Measurements from ENCODE around the gene LUM.
A peak's percentile ranks its signal among the peaks of the same experiment; 100 is the strongest.
"Not testable (repeated sequence)": the region's sequence is repeated elsewhere in the genome, so short reads cannot be mapped to it uniquely, and the experiment has no call there.

The LUM gene

DNA sequence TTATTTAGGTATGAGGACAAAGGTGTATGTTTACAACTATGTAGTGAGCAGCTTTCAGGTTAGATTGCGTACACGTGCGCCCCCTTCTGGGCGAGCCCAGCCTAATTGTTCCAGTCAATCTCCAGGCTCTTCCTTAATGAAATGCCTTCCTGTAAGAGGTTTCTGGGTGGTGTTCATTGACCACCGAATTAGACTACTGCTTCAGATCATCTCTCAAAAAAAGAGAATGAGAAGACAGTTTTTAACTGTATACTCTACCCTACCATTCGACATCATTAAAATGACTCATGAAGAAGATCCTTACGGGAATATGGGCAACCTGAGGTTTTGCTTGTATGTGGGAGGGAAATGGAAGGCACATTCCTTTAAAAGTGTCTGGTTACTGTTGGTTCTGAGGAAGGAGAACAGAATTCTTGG is 2.1 kb downstream of the LUM start:
- DNase-seq: peak in 1 of 2 donors; percentile 51

GRCh38 chr12:91108196-91108755 is 3.0 kb downstream of the LUM start:
- DNase-seq: no peak

DNA sequence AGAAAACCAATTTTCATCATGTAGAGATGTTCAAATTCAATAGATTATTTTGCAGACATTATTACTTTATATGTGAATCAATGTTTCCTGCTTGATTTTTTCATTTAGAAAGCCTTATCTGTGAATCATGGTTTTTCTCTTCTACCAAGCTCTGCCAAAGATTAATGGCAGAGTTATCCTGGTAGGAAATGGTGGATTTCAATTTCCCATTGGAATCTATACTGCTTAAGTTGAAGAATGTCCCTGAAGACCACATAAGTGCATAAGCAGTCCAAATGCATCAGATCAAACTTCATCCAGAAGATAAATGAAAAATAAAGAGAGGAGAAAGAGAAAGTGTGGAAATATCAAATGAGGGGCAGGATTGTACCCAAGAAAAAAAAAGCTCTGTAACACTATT is 5.0 kb downstream of the LUM start:
- DNase-seq: no peak

GRCh38 chr12:91105807-91106206 is 5.5 kb downstream of the LUM start:
- no peak for DNase-seq

GRCh38 chr12:91104812-91105466 is 6.4 kb downstream of the LUM start:
- DNase-seq: no peak

DNA sequence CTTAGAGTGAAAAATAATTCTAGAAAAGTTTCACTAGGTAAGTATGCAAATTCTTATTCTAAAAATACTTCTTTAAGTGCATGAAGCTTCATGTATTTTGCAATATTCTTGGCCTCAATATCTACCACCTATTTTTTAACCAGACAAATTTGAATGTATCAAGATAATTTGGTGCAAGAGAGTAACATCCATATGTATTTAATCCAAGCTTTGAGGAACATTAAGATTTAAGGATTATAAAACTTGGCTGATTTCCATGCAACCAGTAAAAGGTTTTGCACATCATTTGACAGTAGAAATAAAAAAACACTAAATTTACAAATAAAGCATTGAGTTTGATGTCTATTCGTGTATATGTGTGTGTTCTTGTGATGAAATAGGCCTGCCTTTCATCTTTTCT is 7.7 kb downstream of the LUM start:
- no peak for DNase-seq

- DNase-seq: no peak
Observed at GRCh38 chr12:91103101-91103500, 8.2 kb downstream of the LUM start.

- DNase-seq: no peak
Observed at GRCh38 chr12:91100906-91101305, 10.4 kb downstream of the LUM start.

DNA sequence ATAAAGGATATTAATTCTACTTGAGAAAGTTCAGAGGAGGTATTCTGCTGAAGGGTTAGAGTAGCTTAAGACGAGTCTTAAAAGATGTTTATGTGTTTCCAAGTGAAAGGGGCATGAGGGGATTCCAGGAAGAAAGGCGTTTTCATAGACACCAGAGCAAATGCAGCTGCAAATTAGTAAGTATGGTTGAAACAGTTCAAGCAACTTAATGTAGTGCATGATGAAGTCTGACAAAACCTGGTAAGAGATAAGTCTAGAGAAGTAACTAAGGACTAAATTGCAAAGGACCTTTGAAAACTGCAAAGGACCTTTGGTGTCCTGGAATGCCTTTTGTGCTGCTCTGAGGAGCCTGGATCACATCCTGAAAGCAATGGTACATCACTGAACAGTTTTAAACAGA is 11.5 kb downstream of the LUM start:
- no peak for DNase-seq

DNA sequence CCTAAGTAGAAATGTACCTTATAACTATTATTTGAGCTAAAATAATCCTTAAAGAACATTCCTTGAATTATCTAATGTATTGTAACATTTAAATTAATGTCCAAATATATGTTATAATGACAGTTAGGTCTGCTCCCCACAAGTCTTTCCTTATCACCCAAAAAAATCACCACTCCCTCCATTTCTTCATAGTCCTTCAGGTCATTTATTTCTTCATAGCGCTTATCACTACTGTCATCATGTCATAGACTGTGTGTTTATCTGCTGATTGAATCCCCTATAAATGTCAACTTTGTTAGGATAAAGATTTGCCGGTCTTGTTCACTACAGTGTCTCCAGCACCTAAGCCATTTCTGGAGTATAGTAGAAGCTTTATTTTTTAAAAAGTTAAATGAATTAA is 12.0 kb downstream of the LUM start:
- no peak for DNase-seq

GRCh38 chr12:91098941-91099340 is 12.4 kb downstream of the LUM start:
- DNase-seq: no peak

DNA sequence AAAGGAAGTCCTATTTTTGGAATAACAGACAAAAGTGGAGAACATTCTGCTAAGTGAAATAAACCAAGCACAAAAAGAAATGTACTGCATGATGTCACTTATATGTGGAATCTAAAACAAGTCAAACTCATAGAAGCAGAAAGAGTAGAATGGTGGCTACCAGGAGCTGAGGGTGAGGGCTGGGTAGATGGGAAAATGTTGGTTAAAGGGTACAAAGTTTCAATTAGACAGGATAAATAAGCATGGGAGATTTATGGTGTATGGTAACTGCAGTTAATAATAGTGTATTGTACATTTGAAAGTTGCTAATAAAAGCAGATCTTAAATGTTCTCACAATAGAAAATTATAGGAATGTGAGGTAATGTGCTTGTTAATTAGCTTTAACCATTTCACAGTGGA is 12.8 kb downstream of the LUM start:
- DNase-seq: no peak

- no peak for DNase-seq
Observed at GRCh38 chr12:91094957-91095356, 16.3 kb downstream of the LUM start.

- no peak for DNase-seq
Observed at GRCh38 chr12:91094032-91094662, 17.1 kb downstream of the LUM start.

- DNase-seq: no peak
Observed at GRCh38 chr12:91093341-91093740, 18.0 kb downstream of the LUM start.

DNA sequence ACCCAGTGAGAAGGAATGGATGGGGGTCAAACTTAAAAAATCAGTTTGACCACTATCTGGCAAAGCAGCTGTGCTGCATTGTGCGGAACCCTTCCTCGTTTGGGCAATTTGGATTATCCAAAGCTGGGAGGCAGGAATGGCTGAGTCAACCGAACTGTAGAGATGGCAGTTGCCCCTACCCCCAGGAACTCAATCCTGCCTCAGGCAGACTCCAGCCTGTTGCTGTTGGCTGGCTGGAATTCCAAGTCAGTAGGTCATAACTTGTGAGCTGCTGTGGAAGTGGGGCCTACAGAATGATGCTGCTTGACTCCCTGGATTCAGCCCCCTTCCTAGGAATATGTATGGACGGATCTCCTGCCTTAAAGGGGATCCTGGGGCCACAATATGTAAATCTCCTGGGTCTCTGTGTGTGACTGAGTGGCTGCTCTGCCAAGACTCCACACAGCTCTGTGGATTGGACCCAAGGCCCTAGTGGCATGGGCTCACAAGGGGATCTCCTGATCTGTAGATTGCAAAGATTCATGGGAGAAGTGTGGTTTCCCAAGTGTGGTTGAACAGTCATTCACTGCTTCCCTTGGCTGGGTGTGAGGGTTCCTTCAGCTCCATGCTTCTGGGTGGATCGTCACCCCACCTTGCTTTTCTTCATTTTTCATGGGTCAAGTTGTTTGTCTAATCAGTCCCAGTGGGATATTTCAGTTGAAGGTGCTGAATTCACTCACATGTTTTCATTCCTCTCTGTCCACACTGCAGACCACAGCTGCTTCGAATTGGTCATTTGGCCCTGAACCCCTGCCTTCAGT is 19.2 kb downstream of the LUM start:
- no peak for DNase-seq

DNA sequence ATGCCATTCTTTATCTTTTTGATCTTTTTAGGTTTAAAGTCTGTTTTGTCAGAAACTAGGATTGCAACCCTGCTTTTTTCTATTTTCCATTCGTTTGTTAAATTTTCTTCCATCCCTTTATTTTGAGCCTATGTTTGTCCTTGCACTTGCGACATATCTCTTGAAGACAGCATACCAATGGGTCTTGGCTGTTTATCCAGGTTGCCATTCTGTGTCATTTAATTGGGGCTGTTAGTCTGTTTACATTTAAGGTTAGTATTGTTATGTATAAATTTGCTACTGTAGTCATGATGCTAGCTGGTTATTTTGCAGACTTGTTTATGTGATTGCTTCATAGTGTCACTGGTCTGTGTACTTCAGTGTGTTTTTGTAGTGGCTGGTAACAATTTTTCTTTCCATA is 21.3 kb downstream of the LUM start:
- not testable (repeated sequence) for DNase-seq

DNA sequence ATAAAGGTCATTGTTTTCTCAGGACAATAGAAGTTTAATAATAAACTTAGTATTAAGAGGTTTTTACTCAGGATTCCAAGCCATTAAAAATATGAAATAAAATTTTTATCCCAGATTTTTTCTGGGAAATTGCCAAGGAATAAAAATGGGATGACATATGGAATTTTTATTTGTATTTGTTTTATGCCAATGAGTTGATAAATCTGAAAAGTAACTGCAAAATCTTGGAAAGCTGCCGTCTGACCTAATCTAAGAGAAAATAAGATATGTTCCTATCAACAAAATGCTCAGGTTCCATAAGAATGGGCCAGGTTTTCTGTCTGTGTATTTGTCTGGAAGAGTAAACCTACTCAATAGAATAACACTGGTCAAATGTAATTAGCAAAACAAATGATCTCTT is 31.3 kb downstream of the LUM start:
- DNase-seq: no peak

- no peak for DNase-seq
Observed at GRCh38 chr12:91078501-91078900, 32.8 kb downstream of the LUM start.

DNA sequence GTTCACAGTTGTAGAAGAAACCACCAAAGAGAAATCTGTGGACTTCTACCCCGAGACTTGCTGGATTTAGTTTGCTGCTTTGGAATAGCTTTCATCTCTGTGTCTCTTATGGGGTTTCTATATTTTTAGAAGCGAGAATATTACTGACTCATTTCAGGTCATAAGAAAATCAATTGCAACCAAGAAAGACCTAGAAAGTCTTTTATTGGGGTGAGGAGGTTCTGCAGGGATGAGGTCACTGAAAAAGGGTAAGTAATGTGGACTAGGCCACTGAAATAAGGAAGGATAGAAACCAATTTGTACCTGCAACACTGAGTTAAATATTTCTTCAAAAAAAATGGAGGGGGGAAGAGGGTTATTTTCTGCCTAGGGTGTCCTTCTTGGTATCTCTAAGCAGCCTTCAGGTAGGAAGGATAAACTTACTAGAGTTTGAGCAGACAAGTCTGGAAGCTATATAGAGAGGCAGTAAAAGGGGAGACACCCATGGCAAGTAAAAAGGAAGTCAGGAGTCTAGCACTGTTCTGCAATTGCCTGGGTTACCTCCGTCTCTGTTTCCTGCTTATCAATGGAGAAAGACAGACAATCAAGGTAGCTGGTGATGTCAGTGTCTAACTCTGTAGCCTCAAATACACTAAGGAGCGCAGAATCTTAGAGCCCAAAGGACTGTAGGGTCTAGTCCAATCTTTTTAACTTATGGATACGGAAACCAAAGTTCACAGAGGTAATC is 33.9 kb downstream of the LUM start:
- DNase-seq: no peak

DNA sequence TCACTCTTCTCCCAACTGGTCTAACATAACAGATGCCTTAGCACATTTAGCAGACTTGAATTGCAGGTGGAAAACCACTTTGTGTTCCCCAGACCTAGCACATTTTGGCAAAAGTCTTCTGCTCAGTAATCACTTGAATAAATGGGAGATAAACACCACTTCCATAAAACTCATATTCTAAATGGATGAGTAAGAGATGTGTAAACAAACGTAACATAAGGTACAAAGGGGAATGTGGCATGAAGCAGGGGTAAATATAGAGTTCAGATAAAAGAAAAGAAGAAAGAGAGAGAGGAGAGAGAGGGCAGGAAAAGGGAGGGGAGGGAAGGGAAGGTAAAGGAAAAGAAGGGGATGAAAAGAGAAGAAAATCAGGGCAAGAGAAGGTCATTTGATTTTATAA is 36.4 kb downstream of the LUM start:
- no peak for DNase-seq

DNA sequence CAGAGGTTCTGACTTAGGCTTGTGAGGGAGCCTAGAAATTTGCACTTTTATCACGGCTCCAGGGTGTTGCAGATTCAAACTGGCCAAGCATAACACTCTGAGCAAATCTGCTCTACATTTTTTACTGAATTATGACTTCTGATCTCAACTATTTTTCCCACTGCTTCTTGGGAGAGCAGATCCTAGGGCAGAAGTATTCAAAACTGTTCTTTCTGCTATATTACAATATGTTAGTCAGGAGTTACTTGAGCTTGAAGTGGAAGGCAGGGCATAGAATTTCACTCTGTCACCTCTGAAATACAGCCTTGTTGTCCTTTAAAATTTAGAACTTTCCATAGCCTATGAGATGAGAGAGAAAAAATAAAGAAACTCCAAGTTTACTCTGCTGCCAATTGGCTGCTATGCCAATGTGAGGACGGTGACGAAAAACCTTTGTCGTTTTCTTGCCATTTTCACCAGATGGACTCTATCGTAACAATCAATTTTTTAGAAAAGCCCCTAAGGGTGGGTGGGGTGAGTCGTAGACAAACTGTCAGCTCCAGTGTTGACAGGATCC is 37.1 kb downstream of the LUM start:
- DNase-seq: no peak

DNA sequence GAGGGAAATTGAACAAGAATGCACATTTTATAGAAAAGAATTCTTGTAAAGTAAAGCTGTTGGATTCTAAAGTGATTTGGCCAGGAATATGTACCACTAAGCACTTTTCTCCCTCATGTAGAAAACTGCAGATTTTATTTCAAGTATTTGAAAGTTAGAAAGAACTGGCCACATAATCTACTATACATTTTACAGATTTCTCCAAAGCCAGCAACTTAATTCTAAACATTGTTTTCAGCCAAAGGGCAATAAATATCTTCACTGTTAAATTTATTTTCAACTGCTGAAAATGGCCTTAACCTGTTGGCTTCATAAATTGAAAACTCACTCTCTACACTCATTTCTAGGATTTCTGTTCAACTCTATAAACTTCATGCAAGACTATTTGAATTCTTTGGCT is 37.9 kb downstream of the LUM start:
- DNase-seq: no peak

Data from bone marrow (tissue), 2 donors.